Fibroblast of peridontal ligament (primary cell): Measurements from ENCODE around the gene JUN.

Experiments
- DNase-seq: peaks from one replicate; pipeline ENCODE4 v3.0.0-alpha.2; 2010; ENCODE audit errors: extremely low read depth

The JUN gene

GRCh38 chr1:58764294-58764978, 19.4 kb downstream of the JUN start:
- DNase-seq: peak; percentile 87

- peak; percentile 41 for DNase-seq
Observed at GRCh38 chr1:58763214-58763613, 20.6 kb downstream of the JUN start.

DNA sequence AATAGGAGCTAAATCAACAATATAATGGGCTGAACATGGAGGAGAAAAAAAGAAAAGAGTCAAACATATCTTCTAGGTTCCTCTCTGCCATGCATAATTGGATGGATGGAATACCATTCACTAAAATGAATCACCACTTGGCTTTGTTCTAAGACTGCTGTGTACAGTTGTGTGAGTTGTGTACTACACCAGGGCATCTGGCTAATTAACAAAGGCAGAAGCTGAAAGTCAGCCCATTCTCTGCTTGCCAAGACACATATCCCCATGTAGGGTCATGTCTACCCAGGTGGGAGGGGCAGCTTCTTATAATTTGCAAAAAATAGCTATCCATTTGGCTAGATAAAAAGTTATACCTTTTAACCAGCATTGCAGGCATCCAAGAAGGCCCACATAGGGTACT, 21.0 kb downstream of the JUN start:
- peak; percentile 61 for DNase-seq

- DNase-seq: peak; percentile 99
Observed at GRCh38 chr1:58755468-58755872, 28.4 kb downstream of the JUN start.

GRCh38 chr1:58754683-58755467, 29.0 kb downstream of the JUN start:
- no peak for DNase-seq

DNA sequence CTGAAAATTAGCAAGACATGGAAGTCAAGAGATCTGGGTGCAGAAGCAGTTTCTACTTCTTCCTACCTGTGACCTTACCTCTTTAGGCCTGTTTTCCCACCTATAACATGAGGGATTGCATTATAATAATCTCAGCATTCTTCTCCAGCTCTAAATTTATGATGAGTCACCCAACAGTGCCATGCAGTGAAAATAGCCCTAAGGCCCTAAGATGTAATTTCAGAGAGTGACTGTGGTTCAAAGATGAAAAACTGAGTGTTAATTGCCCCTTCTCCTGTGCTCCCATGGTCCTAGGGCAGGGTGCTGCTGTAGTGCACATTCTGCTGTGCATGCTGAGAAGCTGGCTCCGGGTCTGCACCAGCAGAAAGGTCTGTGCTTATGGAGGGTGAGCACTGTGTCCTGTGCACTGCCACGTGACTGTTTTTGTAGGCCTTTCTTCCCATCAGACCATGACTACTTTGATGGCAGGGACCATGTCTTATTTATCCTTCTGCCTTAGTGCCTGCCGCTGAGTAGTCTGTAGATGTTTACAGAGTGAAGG, 29.7 kb downstream of the JUN start:
- DNase-seq: no peak

- DNase-seq: no peak
Observed at GRCh38 chr1:58753431-58753866, 30.4 kb downstream of the JUN start.

DNA sequence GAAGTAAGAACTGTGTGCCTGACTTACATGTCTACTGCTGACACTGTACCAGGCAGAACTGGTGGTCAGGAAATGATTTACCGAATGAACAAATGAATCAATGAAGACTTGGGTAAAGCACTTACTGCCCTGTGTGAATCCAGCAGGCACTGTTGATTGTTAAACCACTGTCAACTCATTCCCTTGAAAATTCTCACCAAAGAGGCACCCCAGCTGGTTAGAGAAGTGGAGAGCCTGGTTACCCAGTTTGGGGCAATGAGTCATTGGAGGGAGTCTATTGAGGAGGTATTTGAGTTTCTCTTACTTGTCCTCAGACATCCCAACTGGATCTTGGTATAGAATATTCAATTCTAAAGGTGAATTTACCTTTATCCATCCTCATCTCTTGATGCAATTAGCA, 34.2 kb downstream of the JUN start:
- no peak for DNase-seq

GRCh38 chr1:58748666-58749065, 35.2 kb downstream of the JUN start:
- no peak for DNase-seq

- no peak for DNase-seq
Observed at GRCh38 chr1:58746757-58747156, 37.1 kb downstream of the JUN start.

DNA sequence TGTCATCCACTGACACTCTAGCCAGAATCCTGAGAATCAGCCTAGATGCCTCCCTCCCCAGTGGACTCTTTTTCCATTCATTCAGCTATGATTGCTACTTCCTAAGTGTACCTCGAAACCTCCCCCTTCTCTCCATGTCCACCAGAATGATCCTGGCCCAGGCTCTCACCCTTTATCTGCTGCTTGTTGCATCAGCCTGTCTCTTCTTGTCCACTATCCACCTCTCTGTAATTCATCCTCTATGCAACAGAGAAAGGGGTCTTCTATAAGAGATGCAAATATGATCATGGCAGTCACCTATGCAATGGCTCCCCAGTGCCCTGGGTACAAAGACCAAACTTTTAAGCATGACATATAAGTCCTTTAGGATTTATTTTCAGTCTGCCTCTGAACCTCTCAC, 37.7 kb downstream of the JUN start:
- DNase-seq: no peak

DNA sequence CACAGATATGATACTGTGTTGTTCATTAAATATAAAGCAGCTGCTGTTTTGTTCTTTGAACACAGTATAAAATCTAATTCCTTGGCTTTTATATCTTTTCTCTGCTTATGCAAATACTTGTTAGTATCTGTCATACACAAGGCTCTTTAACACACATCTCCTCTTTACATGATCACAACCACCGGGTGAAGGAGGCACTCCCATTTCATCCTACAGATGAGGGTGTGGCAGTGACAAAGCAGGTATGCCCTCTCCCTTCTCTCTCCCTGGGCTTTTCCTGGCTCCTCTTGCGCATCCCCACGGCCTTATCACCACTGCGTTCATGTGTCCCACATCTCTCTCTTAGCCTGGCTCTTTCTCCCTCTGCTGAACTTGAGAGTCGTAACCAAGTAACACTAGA, 38.2 kb downstream of the JUN start:
- no peak for DNase-seq

DNA sequence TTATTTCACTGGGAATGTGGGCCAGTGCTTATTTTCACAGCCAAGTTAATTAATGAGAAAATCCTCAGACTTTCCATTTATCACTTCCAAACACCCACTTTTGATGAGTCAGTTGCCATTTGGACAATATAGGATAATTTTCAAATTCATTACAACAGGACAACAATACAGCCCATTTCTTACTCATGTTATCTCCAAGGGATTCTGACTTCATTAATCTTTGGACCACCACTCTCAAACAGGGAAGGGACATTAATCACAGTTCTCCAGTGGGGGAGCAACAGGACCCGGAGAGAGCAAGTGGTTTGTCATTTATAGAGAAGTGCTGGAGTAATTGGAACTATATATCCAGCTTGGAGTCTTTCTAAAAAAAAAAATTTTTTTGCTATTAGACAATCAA, 38.7 kb downstream of the JUN start:
- no peak for DNase-seq

GRCh38 chr1:58741678-58742553, 41.9 kb downstream of the JUN start:
- no peak for DNase-seq

DNA sequence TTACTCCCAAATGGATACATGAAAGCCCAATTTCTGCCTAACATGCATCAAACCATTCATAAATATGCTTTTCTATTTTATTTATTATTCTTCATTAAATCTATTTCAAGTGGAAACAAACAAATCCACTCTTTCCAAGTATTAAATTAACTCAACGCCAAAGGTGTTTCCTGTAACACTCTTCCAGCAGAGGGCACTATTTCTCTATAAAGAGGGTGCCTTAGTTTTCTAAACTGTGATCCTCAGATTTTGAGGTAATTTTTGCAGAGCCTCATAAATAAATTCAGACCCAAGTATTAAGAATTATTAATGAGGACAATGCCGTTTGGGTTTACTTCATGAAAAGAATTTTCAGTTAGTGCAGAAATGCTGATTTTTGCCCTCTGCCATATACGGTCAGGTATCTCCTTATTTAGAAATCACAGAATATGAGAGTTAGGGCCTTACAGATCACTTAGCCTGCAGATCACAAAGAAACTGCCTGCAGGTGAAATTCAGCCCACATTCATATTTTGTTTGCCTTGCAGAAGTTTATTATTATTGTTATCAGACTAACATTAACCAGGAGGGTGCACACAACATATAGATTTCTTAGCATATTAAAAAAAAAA, 43.9 kb downstream of the JUN start:
- peak; percentile 84 for DNase-seq

DNA sequence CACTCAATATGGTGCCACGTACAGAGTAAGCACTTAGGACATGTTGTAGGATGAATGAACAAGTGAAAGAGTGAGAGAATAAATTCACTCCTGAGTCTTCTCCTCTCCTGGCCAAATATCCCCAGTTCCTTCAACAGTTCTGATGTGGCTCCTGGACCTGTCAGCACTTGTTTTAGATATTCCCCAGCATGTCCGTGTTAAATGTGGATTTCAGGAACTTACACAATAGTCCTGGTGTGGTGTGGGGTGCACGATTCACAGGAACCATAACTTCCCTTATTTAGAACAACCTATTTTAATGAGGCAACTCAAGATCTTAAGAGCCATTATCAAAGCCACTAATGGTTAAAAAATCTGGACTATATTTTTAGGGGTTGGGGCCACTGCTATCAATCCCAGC, 45.0 kb downstream of the JUN start:
- DNase-seq: no peak

GRCh38 chr1:58735586-58735985, 48.3 kb downstream of the JUN start:
- DNase-seq: no peak

- no peak for DNase-seq
Observed at GRCh38 chr1:58734630-58735029, 49.2 kb downstream of the JUN start.

DNA sequence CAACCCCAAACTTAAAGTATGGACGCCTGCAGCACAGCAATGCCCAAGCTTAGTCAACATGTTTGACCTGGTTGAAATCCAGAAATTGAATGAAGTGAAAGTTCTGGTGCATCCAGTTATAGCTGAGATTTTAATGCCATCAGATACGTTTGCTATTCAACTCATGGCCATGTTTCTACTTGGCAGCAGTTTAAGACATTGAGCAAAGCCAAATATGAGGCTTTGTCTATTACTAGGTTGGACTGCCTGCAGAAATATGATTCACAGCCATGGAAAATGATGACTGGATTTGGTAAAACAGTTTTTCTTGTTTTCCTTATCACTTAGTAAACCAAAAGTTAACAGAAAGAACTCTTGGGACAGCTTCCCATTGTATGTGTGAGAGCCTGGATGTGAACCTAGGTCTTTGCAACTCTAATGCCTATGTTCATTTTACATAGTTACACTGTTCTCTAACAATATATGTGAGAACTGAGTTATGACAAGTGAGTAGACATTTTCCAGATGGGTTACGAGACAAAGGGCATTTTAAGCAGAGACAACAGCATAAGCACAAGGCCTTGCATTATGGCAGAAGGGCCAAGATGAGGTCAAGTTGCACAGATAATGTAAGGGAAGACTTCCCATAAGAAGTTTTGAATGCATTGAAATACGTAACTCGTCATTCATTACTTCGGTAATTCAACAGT, 51.6 kb downstream of the JUN start:
- DNase-seq: peak; percentile 88
